SK-N-SH (cell line): ENCODE measurements around the gene IQCF2. TPM values are rescaled to one million over a fixed set of nuclear protein-coding genes. Genes with fewer than 3 reads are reported as not detected.

Experiments
- CTCF ChIA-PET: fragments of 300-600, 350-600 bp; formaldehyde crosslinking; extraction: SDS; loops from one replicate; lab custom pipeline; 2021; lab: Yijun Ruan, JAX
- POLR2A ChIA-PET: fragments of 350-600 bp; sonication (Branson Sonifier 250); formaldehyde crosslinking; extraction: SDS; loops from one replicate; lab custom pipeline; 2020; ENCODE audit warnings: antibody characterized with exemption, inconsistent platforms; lab: Yijun Ruan, JAX
- DNase-seq: peaks from one replicate; pipeline ENCODE4 v3.0.0; 2012
- H2AFZ ChIP-seq: fragments of 200-600 bp; sonication (generic); 2 replicates; pipeline ENCODE4 v1.8.1; 2016; ENCODE audit warnings: antibody characterized with exemption, mild to moderate bottlenecking, low read depth
- H3F3A ChIP-seq: fragments of 200-600 bp; sonication (generic); replicated peaks from 2 replicates; pipeline ENCODE3; 2016; ENCODE audit warnings: antibody characterized with exemption, mild to moderate bottlenecking; ENCODE audit not compliant: insufficient read depth
- H3K27ac ChIP-seq, 2 experiments: fragments of 200-500 bp in 1 of 2; fragments of 200-600 bp in 1 of 2; sonication (Bioruptor generic) in 1 of 2; sonication (generic), shearing (Covaris generic) in 1 of 2; 2 replicates each; pipeline versions ENCODE4 v1.5.1 to v1.6.1; 2014 to 2016; ENCODE audit warnings: low read depth in 2 of 2, inconsistent platforms in 1 of 2, low read length in 1 of 2, mild to moderate bottlenecking in 1 of 2, mixed read lengths in 1 of 2
- H3K27me3 ChIP-seq: fragments of 200-600 bp; sonication (generic), shearing (Covaris generic); 2 replicates; pipeline ENCODE4 v1.6.1; 2016; ENCODE audit warnings: mixed run types; ENCODE audit not compliant: insufficient read depth
- H3K36me3 ChIP-seq, 2 experiments: fragments of 200-500 bp in 1 of 2; fragments of 200-600 bp in 1 of 2; sonication (Bioruptor generic) in 1 of 2; sonication (generic) in 1 of 2; replicated peaks in 1 of 2; 2 replicates each; pipeline versions ENCODE3 to v1.5.1; 2014 to 2016; ENCODE audit warnings: low read length in 1 of 2, mild to moderate bottlenecking in 1 of 2; ENCODE audit not compliant: insufficient read depth in 2 of 2, control insufficient read depth in 1 of 2
- H3K4me1 ChIP-seq, 2 experiments: fragments of 200-500 bp in 1 of 2; fragments of 200-600 bp in 1 of 2; sonication (Bioruptor generic) in 1 of 2; sonication (generic), shearing (Covaris generic) in 1 of 2; 2 replicates each; pipeline versions ENCODE4 v1.5.1 to v1.6.1; 2014 to 2016; ENCODE audit warnings: low read depth in 1 of 2, low read length in 1 of 2, mixed run types in 1 of 2; ENCODE audit not compliant: insufficient read depth in 2 of 2, control insufficient read depth in 1 of 2
- H3K4me2 ChIP-seq: fragments of 200-600 bp; sonication (generic), shearing (Covaris generic); 2 replicates; pipeline ENCODE4 v1.6.1; 2017; ENCODE audit warnings: mixed run types
- H3K4me3 ChIP-seq, 2 experiments: fragments of 200-500 bp in 1 of 2; fragments of 200-600 bp in 1 of 2; sonication (Bioruptor generic) in 1 of 2; sonication (generic), shearing (Covaris generic) in 1 of 2; 2 replicates each; pipeline versions ENCODE4 v1.5.1 to v1.8.1; 2014 to 2016; ENCODE audit warnings: low read depth in 2 of 2, inconsistent platforms in 1 of 2, low read length in 1 of 2, mild to moderate bottlenecking in 1 of 2, mixed read lengths in 1 of 2, moderate library complexity in 1 of 2
- H3K79me2 ChIP-seq: fragments of 200-600 bp; sonication (generic); 2 replicates; pipeline ENCODE4 v1.8.1; 2017; ENCODE audit warnings: mild to moderate bottlenecking; ENCODE audit not compliant: insufficient read depth
- H3K9ac ChIP-seq: fragments of 200-600 bp; sonication (generic); 2 replicates; pipeline ENCODE4 v1.6.1; 2017; ENCODE audit warnings: mixed run types
- H3K9me2 ChIP-seq: fragments of 200-600 bp; sonication (generic); 2 replicates; pipeline ENCODE4 v1.6.1; 2017; ENCODE audit warnings: mixed run types
- H3K9me3 ChIP-seq: fragments of 200-600 bp; sonication (generic); 2 replicates; pipeline ENCODE4 v1.6.1; 2017; ENCODE audit warnings: mixed run types, mild to moderate bottlenecking, moderate library complexity
- H4K20me1 ChIP-seq: fragments of 200-600 bp; sonication (generic); 2 replicates; pipeline ENCODE4 v1.6.1; 2017; ENCODE audit warnings: mild to moderate bottlenecking, mixed run types; ENCODE audit not compliant: insufficient read depth
- CHD2 ChIP-seq: fragments of 150-350 bp; IDR thresholded peaks from 2 replicates; pipeline ENCODE4 v1.6.1; 2018; ENCODE audit warnings: low read length; ENCODE audit not compliant: partially characterized antibody
- CTCF ChIP-seq: fragments of 200-600 bp; sonication (generic); IDR thresholded peaks from 2 replicates; pipeline ENCODE4 v1.6.1; 2017; ENCODE audit warnings: antibody characterized with exemption, mild to moderate bottlenecking, moderate library complexity
- ELF1 ChIP-seq: IDR thresholded peaks from 2 replicates; pipeline ENCODE4 v1.4.0; 2012
- EZH2phosphoT487 ChIP-seq: fragments of 200-600 bp; sonication (generic); IDR thresholded peaks from 2 replicates; pipeline ENCODE4 v1.6.1; 2017; ENCODE audit warnings: low read depth, mixed run types, mild to moderate bottlenecking, antibody characterized with exemption, moderate library complexity, borderline replicate concordance
- FOSL2 ChIP-seq: IDR thresholded peaks from 2 replicates; pipeline ENCODE4 v1.4.0; 2012; ENCODE audit warnings: low read depth, mild to moderate bottlenecking, moderate library complexity, borderline replicate concordance
- FOXM1 ChIP-seq: IDR thresholded peaks from 2 replicates; pipeline ENCODE4 v1.4.0; 2012; ENCODE audit warnings: low read depth, mild to moderate bottlenecking
- GATA2 ChIP-seq: sonication (generic); formaldehyde crosslinking; IDR thresholded peaks from 2 replicates; pipeline ENCODE4 v1.5.0; 2020; ENCODE audit warnings: mild to moderate bottlenecking, missing genetic modification reagents
- IRF3 ChIP-seq: fragments of 150-350 bp; IDR thresholded peaks from 2 replicates; pipeline ENCODE4 v1.6.1; 2016; ENCODE audit warnings: mild to moderate bottlenecking, low read depth, low read length
- JUND ChIP-seq: IDR thresholded peaks from 2 replicates; pipeline ENCODE4 v1.4.0; 2012
- NFIC ChIP-seq: IDR thresholded peaks from 2 replicates; pipeline ENCODE4 v1.4.0; 2012; ENCODE audit warnings: borderline replicate concordance
- RCOR1 ChIP-seq: fragments of 150-350 bp; IDR thresholded peaks from 2 replicates; pipeline ENCODE4 v1.6.1; 2017; ENCODE audit warnings: antibody characterized with exemption, low read length
- RFX5 ChIP-seq: IDR thresholded peaks from 2 replicates; pipeline ENCODE4 v1.6.1; 2012; ENCODE audit warnings: mild to moderate bottlenecking, improper control_type of control experiment, low read length
- SIN3A ChIP-seq: IDR thresholded peaks from 2 replicates; pipeline ENCODE4 v1.6.1; 2012; ENCODE audit warnings: low read depth, mild to moderate bottlenecking, low read length, moderate library complexity, borderline replicate concordance
- SMC3 ChIP-seq: IDR thresholded peaks from 2 replicates; pipeline ENCODE4 v1.6.1; 2012; ENCODE audit warnings: low read depth, low read length, improper control_type of control experiment
- TAF1 ChIP-seq: IDR thresholded peaks from 2 replicates; pipeline ENCODE4 v1.6.1; 2012; ENCODE audit warnings: low read depth, mild to moderate bottlenecking, low read length, moderate library complexity, borderline replicate concordance
- TCF12 ChIP-seq: IDR thresholded peaks from 2 replicates; pipeline ENCODE4 v1.4.0; 2012
- TEAD4 ChIP-seq: IDR thresholded peaks from 2 replicates; pipeline ENCODE4 v1.4.0; 2012; ENCODE audit warnings: mild to moderate bottlenecking, borderline replicate concordance; ENCODE audit not compliant: insufficient read depth
- USF1 ChIP-seq: IDR thresholded peaks from 2 replicates; pipeline ENCODE4 v1.4.0; 2012; ENCODE audit warnings: low read depth, borderline replicate concordance
- USF2 ChIP-seq: fragments of 150-350 bp; IDR thresholded peaks from 2 replicates; pipeline ENCODE4 v1.6.1; 2017; ENCODE audit warnings: antibody characterized with exemption, low read length, low read depth, borderline replicate concordance
- YY1 ChIP-seq: IDR thresholded peaks from 2 replicates; pipeline ENCODE4 v1.4.0; 2012; ENCODE audit warnings: low read depth, mild to moderate bottlenecking
- whole genome bisulfite sequencing: methylation state at CpG from one replicate; pipeline ENCODE4 v1.1.6; 2017; ENCODE audit warnings: low lambda C conversion rate; 5-methylcytosine and 5-hydroxymethylcytosine counted together
- polyA plus RNA-seq, 3 experiments: library from polyadenylated mRNA; depleted of rRNA; stranded (reverse); fragments of >200 nt; gene quantifications; 2 replicates each; pipeline ENCODE4 v1.2.3, GENCODE V29; 2012

IQCF2 gene
- polyA plus RNA-seq, 1 of the 3 experiments (the other 2 are of a cell fraction), result not detected

GRCh38 chr3:51894939-51895338 lies 33.5 kb downstream of the IQCF2 start (continued):
- no peak for TF ChIP-seq IRF3
- no peak for TF ChIP-seq JUND
- no peak for TF ChIP-seq CTCF
- TF ChIP-seq TCF12, result no peak
- no peak for TF ChIP-seq TAF1
- no peak for TF ChIP-seq YY1

- 0 out of 2 replicates have a peak, but pooled peaks cover 6% of the 10 kb centered on the region for H3K27me3 ChIP-seq
- no peak overlapping the region for H2AFZ ChIP-seq
- no peak overlapping the region for H3K9ac ChIP-seq
- no peaks in the 10 kb centered on the region for H4K20me1 ChIP-seq
- POLR2A ChIA-PET, result no interaction called here
- H3K79me2 ChIP-seq, result no peaks in the 10 kb centered on the region
- CTCF ChIA-PET, result no interaction called here
- H3K9me2 ChIP-seq, result no peaks in the 10 kb centered on the region
- 46% methylated on average over 10 of the region's 10 CpGs for WGBS
- H3K27ac ChIP-seq, result no peak overlapping the region
- no peaks in the 10 kb centered on the region for H3F3A ChIP-seq
- no peak for DNase-seq
- H3K4me1 ChIP-seq, result no peaks in the 10 kb centered on the region
- TF ChIP-seq USF1 (no peak), EZH2phosphoT487 (no peak), SIN3A (no peak), TAF1 (no peak), CTCF (no peak), RCOR1 (no peak), FOSL2 (no peak), JUND (no peak), CHD2 (no peak), FOXM1 (no peak), SMC3 (no peak), NFIC (no peak), ELF1 (no peak), USF2 (no peak), YY1 (no peak), TEAD4 (no peak), GATA2 (CRISPR knock-in tag) (no peak), RFX5 (no peak)
- no peak overlapping the region for H3K4me2 ChIP-seq
- H3K4me3 ChIP-seq, result no peak overlapping the region
- H3K36me3 ChIP-seq, result no peaks in the 10 kb centered on the region
- no peaks in the 10 kb centered on the region for H3K9me3 ChIP-seq
Measured at GRCh38 chr3:51896607-51897305, 35.3 kb downstream of the IQCF2 start.
